Posterior vena cava (tissue), 2 donors: ENCODE data around the gene CADPS2. TPM values are rescaled to one million over a fixed set of nuclear protein-coding genes. Genes with fewer than 3 reads are reported as not detected.
"Not testable (repeated sequence)": the region's sequence is repeated elsewhere in the genome, so short reads cannot be mapped to it uniquely, and the experiment has no call there.

Experiments used
- DNase-seq: peaks from one replicate; pipeline ENCODE4 v3.0.0-alpha.2; 2020; ENCODE audit warnings: low spot score
- intact Hi-C, 2 donors: fragments of 100-400 bp; cut with DNase I; formaldehyde crosslinking; loops; one replicate each; pipeline versions ENCODE4 v1.14.1 to v1.14.2; 2022 to 2023
- total RNA-seq, 2 donors: library from RNA; stranded (reverse); fragmentation: NEBNext Ultra II Directional; extraction: Animal tissue kit (Norgen Biotek cat#: 25700); gene quantifications; one replicate each; pipeline ENCODE4 v1.2.1, GENCODE V29; 2021
- donor health status: DM: yes; HTN: yes; CAD: no.
- donor health status: DM: yes; HTN: yes; CAD: no.

CADPS2 gene
- total RNA-seq, 2 donors from 2014 or later = 15.6 to 19.1 TPM

DNA sequence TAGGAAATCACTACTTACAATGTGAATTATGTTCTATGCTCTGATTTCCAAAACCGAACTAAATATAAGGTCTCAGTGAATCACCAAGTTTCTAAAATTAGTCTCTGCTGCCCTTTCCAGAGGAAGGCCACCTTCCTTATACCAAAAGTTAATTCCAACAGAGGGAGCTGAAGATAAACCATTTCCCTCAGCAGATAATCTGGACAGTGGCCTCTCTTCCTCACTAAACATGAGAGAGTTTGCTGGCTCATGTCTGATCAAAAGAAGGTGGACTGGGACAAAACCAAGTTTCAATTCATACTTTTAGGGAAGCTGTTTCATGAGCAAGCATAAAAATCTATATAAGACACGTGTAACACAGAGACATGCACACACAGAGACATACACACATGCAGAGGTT, 588.1 kb downstream of the CADPS2 start:
- intact Hi-C loops = no loop called here
- no peak for DNase-seq

GRCh38 chr7:122291189-122291588, 595.1 kb downstream of the CADPS2 start:
- intact Hi-C loops = no loop called here

DNA sequence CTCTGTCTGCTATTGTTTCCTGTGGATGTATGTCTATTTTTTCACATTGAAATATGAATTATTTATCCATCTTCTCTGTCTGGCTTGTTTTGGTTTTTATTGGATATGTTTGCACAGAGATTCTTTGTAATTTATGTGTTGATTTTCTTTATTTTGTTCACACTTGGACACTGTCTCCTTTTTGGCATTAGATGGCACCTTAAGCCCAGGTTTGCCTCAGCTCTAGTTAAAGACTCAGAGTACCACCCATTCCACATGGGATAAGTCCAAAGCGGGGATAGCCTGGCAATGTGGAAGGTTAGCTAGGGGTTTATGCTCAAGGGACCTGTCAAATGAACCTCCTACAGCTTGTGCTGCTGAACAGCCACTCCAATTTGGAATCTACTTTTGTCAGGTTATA, 595.8 kb downstream of the CADPS2 start:
- DNase-seq = no peak
- intact Hi-C loops = loop anchor here in 1 of 2 donors (1.0 kb wide), 1 partner anchor 11 kb away; no protein-coding TSS in a partner anchor

More at GRCh38 chr7:122291189-122291588, 595.1 kb downstream of the CADPS2 start:
- DNase-seq = no peak

DNA sequence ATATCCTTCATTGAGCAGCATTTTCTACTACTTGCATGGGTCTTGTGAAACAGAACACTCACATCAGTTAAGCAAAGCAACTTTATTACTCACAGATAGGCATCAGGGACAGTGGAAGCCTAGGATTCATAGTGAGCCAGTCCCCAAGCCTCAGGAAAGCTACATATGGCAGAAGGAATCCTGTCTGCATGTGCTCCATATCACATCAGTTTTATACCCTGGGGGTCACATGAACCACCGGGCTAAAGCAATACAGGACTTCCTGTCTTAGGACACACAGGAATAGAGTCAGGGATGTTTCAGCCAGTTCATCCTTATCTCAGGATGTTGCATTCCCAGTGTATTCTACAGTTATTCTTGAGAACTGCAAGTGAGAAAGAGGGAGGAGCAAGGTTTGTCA, 596.8 kb downstream of the CADPS2 start:
- DNase-seq = no peak

GRCh38 chr7:122284608-122285007, 601.7 kb downstream of the CADPS2 start:
- DNase-seq, intact Hi-C loops: not testable (repeated sequence)

More for the DNA sequence above, 596.8 kb downstream of the CADPS2 start:
- intact Hi-C loops = no loop called here

DNA sequence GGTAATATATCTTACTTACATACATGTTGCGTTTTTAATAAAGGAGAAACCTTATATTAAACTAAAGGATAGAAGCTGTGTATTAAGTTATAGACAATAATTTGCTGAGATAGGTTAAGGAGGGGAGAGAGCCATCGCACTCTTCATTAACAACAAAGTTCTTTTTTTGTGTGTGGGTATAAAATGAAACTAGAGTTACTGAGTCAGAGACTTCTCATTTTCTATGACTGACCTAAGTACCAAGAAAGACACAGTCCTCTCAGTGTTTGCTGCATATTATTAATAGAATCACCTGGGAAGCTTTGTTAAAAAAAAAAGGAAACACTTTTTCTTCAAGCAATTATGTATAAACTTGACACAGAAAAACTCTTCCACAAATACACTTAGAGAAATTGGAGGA, 613.1 kb downstream of the CADPS2 start:
- intact Hi-C loops = no loop called here
- no peak for DNase-seq

DNA sequence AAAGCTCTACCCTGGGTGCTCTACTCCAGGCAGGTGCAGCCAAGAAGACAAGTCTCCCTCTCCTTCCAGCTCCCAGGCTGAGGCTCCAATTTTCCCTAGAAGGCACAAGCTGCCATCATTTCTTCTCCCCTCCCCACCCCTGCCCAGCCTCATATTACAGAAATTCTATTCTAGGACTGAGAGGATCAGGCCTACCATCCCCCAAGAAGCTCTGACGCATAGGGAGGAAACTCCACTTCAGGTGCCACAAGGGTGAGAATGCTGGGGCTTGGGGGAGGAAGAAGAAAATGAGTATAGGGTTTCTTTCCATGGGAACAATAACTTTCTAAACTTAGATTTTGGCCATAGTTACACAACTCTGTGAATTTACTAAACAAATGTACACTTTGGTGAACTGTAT, 617.0 kb downstream of the CADPS2 start:
- DNase-seq = no peak
- intact Hi-C loops = no loop called here

Other genes starting within 250 kb of the CADPS2 start
- gene RNF133, start 187.3 kb downstream of the CADPS2 start, total RNA-seq = under 1 TPM; 0.76 to 0.83 TPM
- gene RNF148, start 183.5 kb downstream of the CADPS2 start, total RNA-seq = 1 to 10 TPM; 1.1 to 1.2 TPM
- gene TAS2R16, start 109.2 kb upstream of the CADPS2 start, total RNA-seq = not detected